BE2C (cell line): ENCODE data around the gene SBF2.

Source experiments
- DNase-seq: peaks from one replicate; pipeline ENCODE4 v3.0.0-alpha.2; 2020
- H3K27me3 ChIP-seq: fragments of 250-450 bp; sonication (Bioruptor Pico); 2 replicates; pipeline ENCODE4 v1.5.1; 2020; ENCODE audit warnings: mild to moderate bottlenecking
- H3K36me3 ChIP-seq: fragments of 250-450 bp; sonication (Bioruptor Pico); 2 replicates; pipeline ENCODE4 v1.5.1; 2020; ENCODE audit warnings: mild to moderate bottlenecking
- H3K4me1 ChIP-seq: fragments of 250-450 bp; sonication (Bioruptor Pico); 2 replicates; pipeline ENCODE4 v1.5.1; 2020
- H3K4me3 ChIP-seq: 2 replicates; pipeline ENCODE4 v1.5.1; 2011; ENCODE audit warnings: low read depth, low read length
- H3K9me3 ChIP-seq: fragments of 250-450 bp; sonication (Bioruptor Pico); 2 replicates; pipeline ENCODE4 v1.5.1; 2020
- TF ChIP-seq, protein P1 (sequence below): IDR thresholded peaks from 2 replicates; pipeline ENCODE4 v1.5.1; 2012; ENCODE audit warnings: mild to moderate bottlenecking, low read depth, low read length

The SBF2 gene

DNA sequence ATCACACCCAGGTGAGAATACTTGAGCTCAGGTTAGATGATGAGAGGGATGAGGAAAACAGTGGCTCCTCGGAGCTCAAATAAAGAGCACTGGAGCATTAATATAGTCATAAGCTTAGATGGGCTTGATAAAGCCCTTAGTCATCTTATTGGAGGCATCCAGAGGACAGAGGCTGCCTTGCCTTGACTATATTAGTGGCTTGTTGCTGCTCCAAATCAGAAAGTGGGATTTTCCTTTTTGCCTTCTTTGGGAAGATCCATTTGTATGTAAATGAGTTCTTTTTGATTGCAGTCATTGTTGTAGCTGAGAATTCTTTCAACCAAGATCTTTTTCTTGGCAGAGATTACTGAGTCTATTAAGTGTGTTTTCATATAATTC is 29.8 kb upstream of the SBF2 start:
- no peak for DNase-seq
- Histone ChIP-seq H3K4me1 (peaks cover 8% of the 10 kb centered on the region), H3K4me3 (no peak overlapping the region)

GRCh38 chr11:10322830-10323792 is 29.1 kb upstream of the SBF2 start:
- H3K4me3 ChIP-seq, result peak overlapping the region; percentile 23
- no peaks in the 10 kb centered on the region for H3K36me3 ChIP-seq
- TF ChIP-seq, protein P1, sequence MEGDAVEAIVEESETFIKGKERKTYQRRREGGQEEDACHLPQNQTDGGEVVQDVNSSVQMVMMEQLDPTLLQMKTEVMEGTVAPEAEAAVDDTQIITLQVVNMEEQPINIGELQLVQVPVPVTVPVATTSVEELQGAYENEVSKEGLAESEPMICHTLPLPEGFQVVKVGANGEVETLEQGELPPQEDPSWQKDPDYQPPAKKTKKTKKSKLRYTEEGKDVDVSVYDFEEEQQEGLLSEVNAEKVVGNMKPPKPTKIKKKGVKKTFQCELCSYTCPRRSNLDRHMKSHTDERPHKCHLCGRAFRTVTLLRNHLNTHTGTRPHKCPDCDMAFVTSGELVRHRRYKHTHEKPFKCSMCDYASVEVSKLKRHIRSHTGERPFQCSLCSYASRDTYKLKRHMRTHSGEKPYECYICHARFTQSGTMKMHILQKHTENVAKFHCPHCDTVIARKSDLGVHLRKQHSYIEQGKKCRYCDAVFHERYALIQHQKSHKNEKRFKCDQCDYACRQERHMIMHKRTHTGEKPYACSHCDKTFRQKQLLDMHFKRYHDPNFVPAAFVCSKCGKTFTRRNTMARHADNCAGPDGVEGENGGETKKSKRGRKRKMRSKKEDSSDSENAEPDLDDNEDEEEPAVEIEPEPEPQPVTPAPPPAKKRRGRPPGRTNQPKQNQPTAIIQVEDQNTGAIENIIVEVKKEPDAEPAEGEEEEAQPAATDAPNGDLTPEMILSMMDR, result peak; percentile 34
- DNase-seq, result peak; percentile 32
- no peaks in the 10 kb centered on the region for H3K27me3 ChIP-seq
- H3K4me1 ChIP-seq, result peaks cover 8% of the 10 kb centered on the region
- no peaks in the 10 kb centered on the region for H3K9me3 ChIP-seq

More for the DNA sequence above, 29.8 kb upstream of the SBF2 start:
- TF ChIP-seq, protein P1, result no peak
- no peaks in the 10 kb centered on the region for H3K9me3 ChIP-seq
- no peaks in the 10 kb centered on the region for H3K36me3 ChIP-seq
- no peaks in the 10 kb centered on the region for H3K27me3 ChIP-seq

DNA sequence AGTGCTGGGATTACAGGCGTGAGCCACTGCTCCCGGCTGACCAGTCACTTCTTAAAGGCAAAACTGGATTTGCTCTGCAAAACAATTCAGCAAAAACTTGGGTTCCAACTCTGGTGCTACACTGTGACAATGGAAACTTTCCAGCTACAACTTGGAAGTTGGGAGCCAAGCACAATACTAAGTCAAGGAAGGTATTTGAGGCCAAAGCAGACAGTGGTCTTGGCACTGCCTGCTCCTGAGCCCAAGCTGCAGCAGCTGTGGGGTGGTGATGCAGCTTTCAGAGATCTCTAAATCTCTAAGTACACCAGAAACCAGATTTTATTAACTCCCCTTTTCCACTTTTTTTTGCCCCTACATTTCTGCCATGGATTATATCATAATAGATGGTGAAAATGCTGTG is 28.4 kb upstream of the SBF2 start:
- Histone ChIP-seq H3K9me3 (no peaks in the 10 kb centered on the region), H3K36me3 (no peaks in the 10 kb centered on the region), H3K4me1 (peaks cover 8% of the 10 kb centered on the region), H3K27me3 (no peaks in the 10 kb centered on the region), H3K4me3 (no peak overlapping the region)
- DNase-seq, result no peak
- TF ChIP-seq, protein P1, result no peak

DNA sequence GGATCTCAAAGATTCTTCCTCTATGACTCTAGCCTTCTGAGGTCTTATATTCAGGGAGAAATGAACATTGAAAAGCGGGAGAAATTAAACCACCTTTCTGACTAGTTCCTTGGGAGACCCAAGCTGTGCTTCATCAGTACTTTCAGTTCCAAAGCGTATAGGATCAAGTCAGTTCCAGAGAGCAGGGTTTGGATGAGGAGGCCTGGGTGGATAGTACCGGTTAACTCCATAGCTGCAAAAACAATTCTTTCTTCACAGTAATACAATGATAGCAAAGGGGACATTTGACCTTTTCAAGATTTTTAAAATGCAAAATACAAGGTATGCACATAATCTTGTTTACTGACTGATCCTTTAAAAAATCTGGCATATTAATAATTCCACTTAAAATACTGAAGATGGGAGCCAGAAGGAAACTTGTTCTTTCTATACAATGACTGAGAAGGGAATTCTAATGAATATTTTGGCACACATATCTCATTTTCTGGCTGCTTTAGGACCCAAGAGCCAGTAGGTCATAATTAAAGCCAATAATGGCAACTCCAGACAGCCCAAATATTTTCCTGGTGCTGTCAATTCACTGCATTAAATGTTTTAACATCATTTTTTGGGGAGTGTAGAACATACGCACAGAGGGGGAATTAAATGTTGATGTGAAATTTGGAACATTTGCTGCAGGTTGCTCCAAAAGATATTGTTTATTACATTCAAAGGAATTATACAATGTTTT is 26.9 kb upstream of the SBF2 start:
- peaks cover 8% of the 10 kb centered on the region for H3K4me1 ChIP-seq
- H3K36me3 ChIP-seq, result no peaks in the 10 kb centered on the region
- TF ChIP-seq, protein P1, result no peak
- no peak for DNase-seq
- no peak overlapping the region for H3K4me3 ChIP-seq
- H3K27me3 ChIP-seq, result no peaks in the 10 kb centered on the region
- no peaks in the 10 kb centered on the region for H3K9me3 ChIP-seq

GRCh38 chr11:10319702-10320558 is 25.9 kb upstream of the SBF2 start:
- Histone ChIP-seq H3K27me3 (no peaks in the 10 kb centered on the region), H3K9me3 (no peaks in the 10 kb centered on the region), H3K4me1 (peaks cover 8% of the 10 kb centered on the region), H3K4me3 (no peak overlapping the region), H3K36me3 (no peaks in the 10 kb centered on the region)
- no peak for DNase-seq
- TF ChIP-seq, protein P1, result no peak
